ENCODE measurements around the gene TTC28.

- TF ChIP-seq POLR2A (IDR thresholded peaks at IDR 0.05) (no peak), CTCF (IDR thresholded peaks at IDR 0.05) (no peak)
Measured at GRCh38 chr22:28674121-28674563, 5.5 kb downstream of the TTC28 start.

Data from gastroesophageal sphincter (tissue), 3 donors.